HG03066 (cell line): ENCODE measurements around the gene ECE1.
A peak's percentile ranks its signal among the peaks of the same experiment; 100 is the strongest.

Experiments used
- ATAC-seq: cut with Tn5 transposase; IDR thresholded peaks from one replicate; pipeline ENCODE4 v1.9.1; 2021; ENCODE audit warnings: low read depth; ENCODE audit not compliant: unreplicated experiment

Gene ECE1

DNA sequence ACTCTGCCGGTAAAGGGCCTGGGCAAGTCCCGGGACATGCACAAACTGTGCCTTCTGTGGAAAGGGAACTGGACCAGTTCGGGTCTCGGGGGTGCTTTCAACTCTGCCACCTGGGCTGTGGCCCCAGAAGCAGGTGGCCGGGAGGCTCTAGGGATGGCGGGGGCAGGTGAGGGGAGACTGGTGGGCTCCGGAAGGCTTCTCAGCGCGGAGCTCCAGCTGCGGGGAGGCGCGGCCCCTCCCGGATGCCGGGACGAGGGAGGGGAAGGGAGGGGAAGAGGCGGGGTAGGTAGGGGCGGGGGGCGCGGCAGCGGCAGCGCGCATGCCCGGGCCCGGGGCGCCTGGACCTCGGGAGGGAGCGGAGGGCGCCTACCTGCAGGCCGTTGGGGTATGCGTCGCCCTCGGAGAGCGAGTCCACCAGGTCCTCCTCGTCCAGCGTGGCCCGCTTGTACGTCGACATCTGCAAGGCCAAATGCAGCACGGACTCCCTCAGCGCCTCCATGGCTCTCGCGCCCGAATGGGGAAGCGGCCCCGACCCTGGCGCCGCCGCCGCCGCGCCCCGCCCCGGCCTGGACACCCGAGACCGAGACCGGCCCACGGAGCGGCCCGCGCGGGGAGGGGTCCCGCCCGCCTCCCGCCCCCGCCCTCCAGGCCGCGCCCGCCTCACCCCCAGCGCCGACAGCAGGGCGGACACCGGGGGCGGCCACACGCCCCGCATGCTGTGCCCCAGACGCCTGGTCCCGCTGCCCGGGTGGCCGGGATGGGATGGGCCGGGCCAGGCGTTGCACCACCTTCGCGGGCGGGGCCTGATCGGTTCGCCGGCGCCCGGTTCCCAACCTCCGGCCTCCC, at the start of gene ECE1:
ECE1 (minus strand) TSS at position 764 of the 846 bp plus-strand sequence; CDS start at position 715, 49 bp downstream.
- no peak for ATAC-seq

DNA sequence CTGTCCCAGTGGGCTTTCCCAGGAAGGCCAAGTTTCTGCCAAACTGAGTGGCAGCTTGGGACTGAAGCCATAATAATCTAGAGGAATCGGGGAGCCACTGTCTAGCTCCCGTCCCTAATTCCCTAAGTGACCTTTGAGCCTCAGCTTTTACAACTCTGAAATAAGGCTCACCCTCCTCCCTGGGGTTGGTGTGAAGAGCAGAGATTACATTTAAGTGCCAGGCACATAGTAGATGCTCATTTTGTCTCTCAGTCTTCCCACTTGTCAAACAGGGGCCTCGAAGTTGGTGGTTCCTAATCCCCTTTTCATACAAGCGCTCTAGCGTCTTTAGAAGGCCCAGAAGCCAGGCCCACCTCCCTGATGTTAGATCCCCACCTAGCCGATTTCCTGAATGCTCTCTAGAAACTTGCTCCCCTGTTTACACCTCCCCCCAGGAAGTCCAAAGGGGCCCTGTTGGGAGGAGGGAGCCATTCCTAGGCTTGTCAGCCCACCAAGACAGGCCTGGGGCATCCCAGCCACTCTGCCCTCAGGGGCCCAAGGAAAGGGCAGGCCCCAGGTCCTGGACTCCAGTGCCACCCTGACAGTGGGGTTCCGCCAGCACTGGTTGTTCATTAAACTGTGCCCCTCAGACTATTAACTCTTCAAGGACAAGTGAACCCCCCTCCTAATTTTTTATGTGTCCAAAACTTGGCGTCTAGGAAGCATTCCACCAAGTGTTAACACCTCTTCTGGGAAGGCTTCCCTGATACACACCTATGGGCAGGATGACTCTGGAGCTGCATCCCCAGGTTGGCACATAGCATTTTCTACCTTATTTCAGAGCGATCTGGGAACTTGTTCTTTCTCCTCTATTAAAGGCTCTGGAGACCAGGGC, 49.3 kb upstream of the ECE1 start:
- no peak for ATAC-seq

DNA sequence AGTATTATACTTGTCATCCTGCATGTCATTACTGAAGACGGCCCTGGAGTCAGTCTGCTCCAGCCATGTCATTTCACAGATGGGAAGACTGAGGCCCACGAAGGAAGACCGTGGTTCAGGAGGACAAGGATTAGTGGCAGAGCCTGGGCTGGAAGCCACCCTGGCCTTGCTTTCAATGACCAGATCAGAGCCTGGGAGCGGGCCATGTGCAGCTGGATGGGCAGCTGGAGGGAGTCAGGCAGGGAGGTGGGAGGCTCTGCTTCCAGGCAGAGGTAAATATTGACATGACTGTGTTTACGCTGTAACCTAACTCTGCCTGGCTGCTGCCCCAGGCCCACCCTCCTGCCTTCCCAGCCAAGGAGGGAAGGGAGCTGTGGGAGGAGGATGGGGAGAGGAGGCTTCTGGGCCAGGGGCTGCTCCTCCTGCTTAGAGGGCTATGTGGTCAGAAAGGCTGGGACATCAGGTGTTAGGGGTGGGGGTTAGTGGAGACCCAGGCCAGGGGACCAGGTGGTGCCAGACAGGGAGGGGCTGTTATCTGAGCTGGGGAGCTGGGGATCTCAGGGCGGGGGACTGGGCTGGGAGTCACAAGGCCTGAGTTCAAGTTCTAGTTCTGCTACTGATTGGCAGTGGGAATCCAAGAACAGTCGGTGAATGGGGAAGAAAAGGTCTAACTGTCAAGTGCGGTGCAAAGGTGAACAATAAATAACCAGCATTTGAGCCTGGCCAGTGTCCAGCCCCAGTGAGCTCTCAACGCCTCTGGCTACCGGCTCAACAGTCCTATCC, 48.5 kb upstream of the ECE1 start:
- ATAC-seq, result no peak

DNA sequence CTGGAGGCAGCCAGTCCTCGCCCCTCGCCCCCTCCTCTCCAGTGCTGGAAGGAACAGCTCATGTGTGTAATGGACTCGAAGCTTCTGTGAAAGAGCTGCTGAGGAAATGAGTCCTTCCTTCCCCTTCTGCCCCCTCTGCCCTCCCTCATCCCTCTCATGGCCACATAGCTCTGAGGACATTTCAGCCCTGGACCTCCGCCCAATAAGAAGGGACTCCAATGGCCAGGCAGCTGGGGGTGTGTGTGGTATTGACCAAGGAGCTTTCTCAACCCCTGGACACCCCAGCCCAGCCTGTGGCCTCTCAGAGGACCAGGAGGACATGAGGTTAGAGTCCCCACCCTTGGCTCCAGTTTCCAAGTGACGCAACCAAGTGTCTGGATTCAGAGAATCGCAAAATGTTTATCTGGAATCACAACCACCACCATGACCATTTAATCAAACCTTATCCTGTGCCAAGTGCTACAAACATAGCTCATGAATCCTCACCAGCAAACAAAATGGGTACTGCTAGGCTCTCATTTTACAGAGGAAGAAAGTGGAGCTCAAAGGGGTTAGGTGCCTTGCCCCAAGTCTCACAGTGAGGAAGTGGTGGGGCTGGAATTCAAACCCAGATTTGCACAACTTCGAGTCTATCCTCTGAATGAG, 47.8 kb upstream of the ECE1 start:
- no peak for ATAC-seq

DNA sequence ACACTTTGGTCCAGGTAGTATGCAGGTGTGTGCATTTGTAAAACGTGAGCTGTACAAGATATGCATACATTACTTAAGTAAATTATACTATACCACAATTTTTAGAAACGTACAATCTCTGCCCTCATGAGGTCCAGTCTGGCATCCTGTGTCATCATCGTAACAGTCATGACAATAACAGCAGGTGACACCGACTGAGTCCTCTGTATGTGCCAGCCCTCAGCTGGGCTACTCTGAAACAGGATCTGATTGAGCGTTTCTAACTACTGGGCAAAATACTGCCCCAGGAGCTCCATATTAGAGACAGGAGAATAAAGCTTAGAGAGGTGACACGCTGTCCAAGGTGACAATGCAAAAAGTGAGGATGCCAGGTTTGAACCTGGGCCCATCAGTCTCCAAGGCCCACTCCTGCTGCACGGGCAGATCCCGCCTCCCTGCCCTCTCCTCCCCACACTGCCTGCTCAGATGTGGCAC, 47.2 kb upstream of the ECE1 start:
- ATAC-seq, result no peak

DNA sequence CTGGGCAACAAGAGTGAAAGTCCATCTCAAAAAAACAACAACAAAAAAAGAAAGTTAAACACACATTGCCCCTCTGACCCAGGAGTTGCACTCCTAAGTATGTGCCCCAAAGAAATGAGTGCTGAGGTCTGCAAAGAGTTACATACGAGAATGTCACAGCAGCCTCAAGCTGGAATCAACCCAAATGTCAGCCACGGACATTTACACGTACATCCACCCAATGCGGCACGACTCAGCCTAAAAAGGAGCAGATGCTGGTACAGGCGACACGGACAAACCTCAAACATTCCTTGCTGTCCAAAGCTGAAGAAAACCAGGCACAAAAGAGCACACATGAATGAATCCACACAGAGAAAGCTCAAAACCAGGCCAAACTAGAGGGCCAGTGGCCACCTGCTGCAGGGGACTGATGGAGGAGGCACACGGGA, 46.8 kb upstream of the ECE1 start:
- ATAC-seq, result no peak

DNA sequence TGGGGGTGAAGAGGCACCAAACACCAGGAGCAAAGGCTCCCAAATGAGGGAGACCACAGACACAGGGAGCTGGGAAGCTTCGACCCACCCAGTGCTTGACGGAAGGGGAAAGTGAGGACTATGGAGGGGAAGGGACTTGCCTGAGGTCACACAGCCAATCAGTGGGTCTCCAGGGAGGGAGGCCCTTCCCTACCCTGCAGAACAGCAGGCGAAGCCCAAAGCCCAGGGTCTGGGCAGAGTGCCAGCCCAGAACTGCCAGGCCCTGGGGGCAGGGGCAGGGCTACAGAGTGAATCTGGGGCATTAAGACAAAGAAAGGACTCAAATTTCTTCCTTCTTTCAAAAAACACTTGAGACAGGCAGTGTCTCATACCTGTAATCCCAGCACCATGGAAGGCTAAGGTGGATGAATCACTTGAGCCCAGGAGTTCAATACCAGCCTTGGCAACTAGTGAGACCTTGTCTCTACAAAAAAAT, 45.5 kb upstream of the ECE1 start:
- no peak for ATAC-seq

DNA sequence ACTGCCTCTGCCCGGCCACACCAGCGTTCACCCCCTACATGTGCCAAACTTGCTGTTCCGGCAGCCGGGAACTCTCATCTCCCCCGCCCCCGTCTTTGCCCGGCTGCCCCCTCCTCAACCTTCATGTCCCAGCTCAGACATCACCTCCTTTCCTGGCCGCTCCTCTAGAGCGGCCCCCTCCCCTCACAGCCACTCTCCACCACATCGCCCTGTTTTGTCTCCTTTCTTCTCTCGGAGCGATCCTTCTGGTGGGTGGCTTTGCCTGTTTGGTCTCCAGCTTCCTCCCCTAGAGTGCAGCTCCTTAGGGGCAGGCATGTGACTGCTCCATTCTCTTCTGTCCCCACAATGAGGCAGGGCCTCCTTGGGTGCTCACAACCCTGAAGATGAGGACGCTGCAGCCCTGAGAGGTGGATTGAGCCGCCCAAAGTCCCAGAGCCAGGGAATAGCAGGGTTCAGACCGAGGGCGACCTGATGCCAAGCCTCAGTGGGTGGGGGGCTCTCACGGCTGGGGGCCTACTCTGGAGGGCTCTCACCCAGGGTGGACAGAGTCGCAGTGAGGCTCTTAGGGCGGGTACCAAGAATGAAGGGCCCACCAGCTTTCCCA, 44.9 kb upstream of the ECE1 start:
- ATAC-seq, result no peak

DNA sequence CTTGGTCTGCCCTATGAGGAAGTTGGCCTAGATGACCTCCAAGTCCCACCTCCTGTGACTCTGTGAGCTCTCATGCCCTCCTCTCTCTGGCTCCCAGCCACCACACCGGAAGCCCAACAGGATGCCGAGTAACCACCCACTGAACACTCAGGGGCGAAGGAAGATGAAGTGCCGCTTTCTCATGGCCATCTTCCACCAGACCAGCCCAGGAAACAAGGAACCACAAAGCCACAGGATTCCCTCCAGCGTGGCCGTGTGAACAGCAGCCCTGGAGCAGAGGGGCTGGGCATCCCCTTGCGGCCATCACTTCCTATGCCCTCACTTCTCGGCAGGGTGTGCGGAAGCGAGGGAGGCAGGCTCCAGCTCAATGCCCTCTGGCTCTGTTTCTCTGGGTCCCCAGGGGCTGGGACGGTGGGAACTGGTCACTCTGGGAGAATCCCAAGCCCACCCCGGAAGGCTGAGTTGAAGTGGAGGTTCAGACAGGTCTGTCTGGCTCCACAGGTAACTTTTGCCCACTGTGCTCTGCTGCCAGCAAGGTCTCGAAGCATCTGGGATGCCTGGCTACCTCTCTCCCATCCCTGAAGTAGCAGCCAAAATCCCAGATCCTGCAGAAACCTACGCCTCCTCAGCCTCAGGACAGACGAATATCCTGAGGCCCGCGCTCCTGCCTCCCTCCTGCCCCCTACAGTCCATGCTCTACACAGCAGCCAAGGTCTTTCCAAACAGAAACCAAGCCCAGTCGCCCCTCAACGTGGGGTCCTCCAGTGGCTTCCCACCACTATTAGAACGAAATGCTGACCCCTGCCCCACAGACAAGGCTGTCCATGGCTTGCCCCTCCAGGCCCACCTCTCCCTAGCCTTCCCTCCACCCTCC, 44.2 kb upstream of the ECE1 start:
- ATAC-seq, result peak; percentile 74

DNA sequence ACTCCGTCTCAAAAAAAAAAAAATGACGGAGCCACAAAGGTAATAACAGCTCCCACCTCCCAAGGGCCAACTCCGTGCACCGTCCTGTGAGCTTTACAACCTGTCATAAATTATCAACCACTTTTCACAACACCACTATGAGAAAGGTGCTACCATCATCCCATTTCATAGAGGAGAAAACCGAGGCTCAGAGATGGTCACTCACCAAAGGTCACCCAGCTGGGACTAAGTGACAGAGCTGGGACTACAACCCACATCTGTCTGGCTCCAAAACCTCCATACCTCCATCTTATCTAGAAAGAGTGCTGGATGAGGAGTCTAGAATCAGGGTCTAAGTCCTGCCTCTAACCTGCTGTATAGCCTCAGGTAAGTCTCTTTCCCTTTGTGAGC, 43.6 kb upstream of the ECE1 start:
- no peak for ATAC-seq

DNA sequence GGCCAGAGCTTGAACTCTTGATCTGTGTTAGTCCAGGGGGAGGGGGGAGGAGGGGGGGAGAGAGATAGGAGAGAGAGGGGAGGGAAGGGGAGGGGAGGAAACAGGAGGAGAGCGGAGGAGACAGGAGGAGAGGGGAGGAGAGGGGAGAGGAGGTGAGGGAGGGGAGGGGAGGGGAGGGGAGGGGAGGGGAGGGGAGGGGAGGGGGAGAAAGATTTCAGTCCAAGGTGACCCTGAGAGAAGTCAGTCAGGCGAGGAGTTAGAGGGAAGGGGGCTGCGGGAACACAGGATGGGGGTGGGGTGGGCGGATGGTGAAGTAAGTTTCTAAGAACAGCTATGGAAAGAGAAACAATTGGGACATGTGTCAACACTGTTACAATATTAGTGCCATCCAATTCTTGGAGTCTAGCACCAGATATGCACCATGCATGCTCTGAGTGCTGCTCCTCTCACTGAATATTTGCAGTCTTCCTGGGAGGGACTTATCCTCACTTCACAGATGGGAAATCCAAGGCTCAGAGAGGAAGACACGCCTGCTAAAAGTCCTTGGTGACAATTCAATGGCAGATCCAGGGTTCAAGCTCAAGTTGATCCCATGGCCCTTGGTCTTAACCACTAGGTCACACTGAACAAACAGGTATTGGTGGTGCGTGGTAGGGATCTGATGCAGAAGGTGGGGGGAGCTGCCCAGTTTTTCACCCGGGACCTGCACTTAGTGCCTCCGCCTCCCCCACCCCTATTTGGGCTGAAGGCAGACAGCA, 42.5 kb upstream of the ECE1 start:
- no peak for ATAC-seq

DNA sequence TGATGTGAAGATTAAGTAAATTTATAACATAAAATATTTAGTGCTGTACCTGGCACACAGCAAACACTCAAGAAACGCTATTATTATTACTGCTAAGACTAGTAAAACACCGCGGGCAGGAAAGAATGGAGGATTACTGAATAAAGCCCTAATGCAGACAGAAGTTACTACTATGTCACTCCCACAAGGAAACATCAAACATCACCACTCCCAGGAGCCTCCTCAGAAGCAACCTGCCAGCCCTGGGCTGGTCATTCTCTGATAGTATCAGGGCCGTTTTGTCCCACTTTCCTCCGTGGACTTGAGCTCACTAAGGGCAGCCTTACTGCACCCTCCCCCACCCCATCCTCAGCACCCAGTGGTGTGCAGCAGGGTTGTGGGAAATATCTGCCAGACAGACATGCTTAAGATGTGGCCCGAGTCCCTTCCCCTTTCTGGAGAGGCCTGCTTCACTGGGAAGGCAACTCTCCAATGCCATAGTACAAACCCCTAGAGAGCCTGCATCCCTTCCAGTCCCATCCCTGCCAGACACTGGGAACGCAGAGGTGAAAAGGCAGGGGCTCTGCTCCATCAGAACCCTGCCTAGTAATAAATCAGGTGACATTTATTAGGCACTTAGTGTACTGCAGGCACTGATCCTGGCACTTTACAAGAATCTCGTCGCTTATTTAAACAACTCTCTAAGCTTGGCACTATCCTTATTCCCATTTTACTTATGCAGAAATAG, 41.7 kb upstream of the ECE1 start:
- no peak for ATAC-seq

DNA sequence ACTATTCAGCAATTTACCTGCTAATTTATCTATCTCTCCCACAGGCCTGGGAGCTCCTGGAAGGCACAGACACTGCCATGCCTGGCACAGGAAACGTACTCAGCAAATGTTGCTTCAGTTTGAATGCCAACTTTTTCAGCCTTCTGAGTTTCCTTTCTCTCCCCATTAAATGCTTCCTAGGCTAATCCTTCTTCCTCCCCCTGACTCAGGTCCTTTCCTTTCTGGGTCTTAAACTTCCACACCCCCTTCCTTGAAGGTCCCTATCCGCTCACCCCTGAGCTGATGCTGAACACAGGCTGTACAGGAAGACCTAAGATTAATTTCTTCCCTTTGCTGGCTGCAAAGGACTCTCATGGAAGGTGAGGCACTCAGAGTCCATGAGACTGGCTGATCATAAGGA, 40.3 kb upstream of the ECE1 start:
- no peak for ATAC-seq

DNA sequence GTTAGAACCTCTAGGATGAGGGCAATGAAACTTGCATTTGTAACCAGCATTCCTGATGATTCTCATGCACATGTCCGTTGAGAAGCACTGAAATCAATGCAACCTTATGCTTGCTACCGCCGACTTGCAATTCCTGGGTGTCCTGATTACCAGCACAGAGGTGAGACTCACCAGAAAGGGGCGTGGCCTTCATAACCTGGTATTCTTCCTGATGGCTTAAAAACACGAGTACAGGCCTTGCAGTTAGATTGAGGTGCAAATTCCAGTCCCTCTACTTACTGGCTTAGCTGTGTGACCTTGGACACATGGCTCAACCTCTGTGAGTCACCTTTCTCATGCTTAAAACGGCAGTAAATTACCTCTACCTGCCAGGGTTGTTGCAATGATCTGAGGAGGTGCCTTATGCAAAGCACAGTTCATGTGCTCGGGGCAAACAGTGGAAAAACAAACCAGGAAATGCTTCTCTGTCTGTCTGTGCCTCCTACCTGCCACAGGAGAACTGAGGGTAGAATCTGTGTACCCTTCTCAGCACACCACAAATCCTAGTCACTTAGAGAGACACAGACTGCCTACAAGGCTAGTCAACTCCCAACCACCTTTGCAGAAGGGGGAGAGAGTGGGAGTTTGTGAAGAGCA, 39.1 kb upstream of the ECE1 start:
- no peak for ATAC-seq

DNA sequence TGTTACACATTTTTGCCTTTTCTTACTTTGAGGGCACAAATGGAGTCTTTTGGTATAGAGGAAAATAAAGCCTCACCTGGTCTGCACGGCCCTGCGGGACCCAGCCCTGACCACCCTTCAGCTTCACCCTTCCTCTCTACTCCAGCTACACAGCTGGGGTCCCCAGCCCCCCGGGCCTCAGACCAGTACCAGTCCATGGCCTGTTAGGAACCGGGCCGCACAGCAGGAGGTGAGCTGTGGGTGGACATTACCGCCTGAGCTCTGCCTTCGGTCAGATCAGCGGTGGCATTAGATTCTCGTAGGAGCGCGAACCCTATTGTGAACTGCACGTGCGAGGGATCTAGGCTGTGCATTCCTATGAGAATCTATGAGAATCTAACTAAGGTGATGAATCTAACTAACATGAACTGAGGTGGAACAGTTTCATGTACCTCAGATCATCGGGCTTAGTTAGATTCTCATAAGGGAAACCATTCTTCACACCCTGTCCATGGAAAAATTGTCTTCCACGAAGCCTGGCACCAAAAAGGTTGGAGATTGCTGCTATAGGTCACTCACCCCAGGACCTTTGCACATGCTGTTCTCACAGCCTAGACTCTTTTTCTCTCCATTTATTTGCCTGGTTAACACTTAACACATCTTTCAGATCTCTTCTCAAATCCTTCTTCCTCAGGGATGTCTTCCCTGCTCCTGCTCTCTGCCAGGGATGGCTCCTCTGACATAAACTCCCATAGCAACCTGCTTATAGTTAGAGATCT, 37.5 kb upstream of the ECE1 start:
- ATAC-seq, result no peak

DNA sequence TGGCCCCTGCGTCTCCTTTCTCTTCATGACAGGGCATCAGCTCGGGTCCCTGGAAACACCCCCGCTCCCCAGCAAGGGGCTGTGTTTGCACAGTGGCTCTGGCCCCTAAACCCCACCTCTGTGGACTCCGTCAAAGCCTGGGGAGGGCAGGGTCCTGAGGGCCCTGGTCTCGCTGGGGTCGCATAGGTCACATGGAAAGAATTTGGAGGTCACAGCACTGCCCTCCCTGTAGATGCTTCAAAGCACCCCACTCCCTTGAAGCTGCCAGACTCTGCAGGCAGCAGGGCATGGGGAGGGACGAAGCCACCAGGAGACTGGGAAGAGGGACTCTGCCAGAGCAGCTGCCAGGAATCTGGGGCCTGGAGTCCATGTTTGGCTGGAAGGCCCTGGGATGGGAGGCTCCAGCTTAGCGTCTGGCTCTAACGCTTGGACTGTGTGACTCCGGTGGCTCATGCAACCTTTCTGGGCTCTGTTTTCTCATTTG, 36.6 kb upstream of the ECE1 start:
- no peak for ATAC-seq
